PFSK-1 (cell line): Measurements from ENCODE around the gene PCCB.

Source experiments
- POLR2AphosphoS5 ChIP-seq: IDR thresholded peaks from 2 replicates; pipeline ENCODE4 v1.6.1; 2012; ENCODE audit warnings: low read depth, mild to moderate bottlenecking, control low read depth, low read length, moderate library complexity
- SIN3A ChIP-seq: IDR thresholded peaks from 2 replicates; pipeline ENCODE4 v1.6.1; 2012; ENCODE audit warnings: mild to moderate bottlenecking, low read length, moderate library complexity, borderline replicate concordance; ENCODE audit not compliant: insufficient read depth
- TAF1 ChIP-seq: IDR thresholded peaks from 2 replicates; pipeline ENCODE4 v1.6.1; 2012; ENCODE audit warnings: low read length, control low read depth, borderline replicate concordance; ENCODE audit not compliant: insufficient read depth

GRCh38 chr3:136351351-136351750 lies 101.2 kb downstream of the PCCB start:
- TF ChIP-seq POLR2AphosphoS5 (no peak), SIN3A (no peak), TAF1 (no peak)
